Mesenteric fat pad (tissue), 1 donor: ENCODE measurements around the gene PTGFR. TPM values are rescaled to one million over a fixed set of nuclear protein-coding genes. Genes with fewer than 3 reads are reported as not detected.

ENCODE experiments used
- DNase-seq: peaks from one replicate; pipeline ENCODE4 v3.0.0-alpha.2; 2020; ENCODE audit warnings: low spot score
- total RNA-seq: library from RNA; stranded (reverse); fragmentation: NEBNext Ultra II Directional; extraction: Animal tissue kit (Norgen Biotek cat#: 25700); gene quantifications from one replicate; pipeline ENCODE4 v1.2.1, GENCODE V29; 2021
- donor health status: DM: yes; HTN: yes; CAD: no.

Gene PTGFR
- total RNA-seq, 1 donor from 2014 or later = 0.84 TPM

GRCh38 chr1:78587211-78587610 lies 96.4 kb downstream of the PTGFR start:
- DNase-seq = no peak

Other genes starting within 250 kb of the PTGFR start
- 25.6 TPM for gene IFI44L, start 129.5 kb downstream of the PTGFR start, total RNA-seq
- gene IFI44, start 158.9 kb downstream of the PTGFR start, total RNA-seq = 40.6 TPM